NCI-H1105 (cell line): ENCODE results near the gene NEU4.
"Not testable (repeated sequence)": the region's sequence is repeated elsewhere in the genome, so short reads cannot be mapped to it uniquely, and the experiment has no call there.

ENCODE experiments used
- DNase-seq: peaks from one replicate; lab custom pipeline; 2025; lab: John Stamatoyannopoulos, UW

The NEU4 gene

DNA sequence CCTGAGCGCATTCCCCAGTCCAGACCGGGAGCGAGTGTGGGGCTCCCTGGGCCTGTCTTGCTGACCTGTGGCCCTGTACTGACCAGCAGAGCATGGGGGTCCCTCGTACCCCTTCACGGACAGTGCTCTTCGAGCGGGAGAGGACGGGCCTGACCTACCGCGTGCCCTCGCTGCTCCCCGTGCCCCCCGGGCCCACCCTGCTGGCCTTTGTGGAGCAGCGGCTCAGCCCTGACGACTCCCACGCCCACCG is 5.3 kb downstream of the NEU4 start:
- no peak for DNase-seq

DNA sequence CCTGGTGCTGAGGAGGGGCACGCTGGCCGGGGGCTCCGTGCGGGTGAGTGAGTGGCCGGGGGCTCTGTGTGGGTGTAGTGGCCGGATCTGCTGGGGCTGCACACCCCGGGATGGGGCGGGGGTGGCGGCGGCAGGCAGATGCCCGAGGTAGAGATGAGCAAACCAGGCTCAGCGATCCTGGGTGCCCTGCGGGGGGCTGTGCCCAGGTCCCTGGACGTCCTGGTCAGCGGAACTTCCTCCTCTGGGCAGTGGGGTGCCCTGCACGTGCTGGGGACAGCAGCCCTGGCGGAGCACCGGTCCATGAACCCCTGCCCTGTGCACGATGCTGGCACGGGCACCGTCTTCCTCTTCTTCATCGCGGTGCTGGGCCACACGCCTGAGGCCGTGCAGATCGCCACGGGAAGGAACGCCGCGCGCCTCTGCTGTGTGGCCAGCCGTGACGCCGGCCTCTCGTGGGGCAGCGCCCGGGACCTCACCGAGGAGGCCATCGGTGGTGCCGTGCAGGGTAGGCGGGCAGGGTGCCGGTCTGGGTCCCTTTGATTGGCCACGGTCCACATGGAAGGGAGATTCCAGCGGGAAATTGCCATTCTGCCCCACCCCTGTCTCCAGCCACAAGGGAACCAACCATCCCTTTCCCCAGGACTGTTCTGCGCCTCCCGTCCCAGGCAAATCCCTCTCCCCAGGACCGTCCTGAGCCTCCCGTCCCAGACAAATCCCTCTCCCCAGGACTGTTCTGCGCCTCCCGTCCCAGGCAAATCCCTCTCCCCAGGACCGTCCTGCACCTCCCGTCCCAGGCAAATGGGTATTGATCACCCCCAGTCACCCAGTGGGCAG is 5.9 kb downstream of the NEU4 start:
- no peak for DNase-seq

DNA sequence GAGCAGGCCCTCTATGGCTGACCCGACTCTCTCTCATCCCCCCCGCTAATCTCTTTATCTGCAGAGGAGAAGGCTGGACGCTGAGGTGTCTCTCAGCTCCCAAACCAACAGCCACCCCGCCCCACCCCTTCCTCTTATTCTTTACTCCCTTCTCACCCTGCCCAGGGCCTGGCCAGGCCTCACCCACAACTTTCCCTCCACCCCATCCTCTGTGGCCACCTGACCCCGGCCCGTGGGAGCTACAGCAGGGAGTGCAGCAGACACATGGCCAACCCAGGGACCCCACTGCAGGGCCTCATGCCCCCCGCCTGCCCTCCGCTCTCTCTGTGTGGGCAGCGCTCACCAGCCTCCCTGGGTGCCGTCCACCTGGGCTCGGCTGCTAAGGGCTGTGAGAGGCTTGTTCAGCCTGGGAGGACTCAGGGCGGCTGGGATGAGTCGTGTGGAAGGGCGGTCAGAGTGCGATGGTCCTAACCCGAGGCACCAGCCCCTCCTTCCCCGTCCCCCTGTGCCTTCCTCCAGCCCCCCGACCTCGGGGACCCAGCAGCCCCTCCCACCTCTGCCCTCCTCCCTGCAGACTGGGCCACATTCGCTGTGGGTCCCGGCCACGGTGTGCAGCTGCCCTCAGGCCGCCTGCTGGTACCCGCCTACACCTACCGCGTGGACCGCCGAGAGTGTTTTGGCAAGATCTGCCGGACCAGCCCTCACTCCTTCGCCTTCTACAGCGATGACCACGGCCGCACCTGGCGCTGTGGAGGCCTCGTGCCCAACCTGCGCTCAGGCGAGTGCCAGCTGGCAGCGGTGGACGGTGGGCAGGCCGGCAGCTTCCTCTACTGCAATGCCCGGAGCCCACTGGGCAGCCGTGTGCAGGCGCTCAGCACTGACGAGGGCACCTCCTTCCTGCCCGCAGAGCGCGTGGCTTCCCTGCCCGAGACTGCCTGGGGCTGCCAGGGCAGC is 6.8 kb downstream of the NEU4 start:
- DNase-seq: no peak

DNA sequence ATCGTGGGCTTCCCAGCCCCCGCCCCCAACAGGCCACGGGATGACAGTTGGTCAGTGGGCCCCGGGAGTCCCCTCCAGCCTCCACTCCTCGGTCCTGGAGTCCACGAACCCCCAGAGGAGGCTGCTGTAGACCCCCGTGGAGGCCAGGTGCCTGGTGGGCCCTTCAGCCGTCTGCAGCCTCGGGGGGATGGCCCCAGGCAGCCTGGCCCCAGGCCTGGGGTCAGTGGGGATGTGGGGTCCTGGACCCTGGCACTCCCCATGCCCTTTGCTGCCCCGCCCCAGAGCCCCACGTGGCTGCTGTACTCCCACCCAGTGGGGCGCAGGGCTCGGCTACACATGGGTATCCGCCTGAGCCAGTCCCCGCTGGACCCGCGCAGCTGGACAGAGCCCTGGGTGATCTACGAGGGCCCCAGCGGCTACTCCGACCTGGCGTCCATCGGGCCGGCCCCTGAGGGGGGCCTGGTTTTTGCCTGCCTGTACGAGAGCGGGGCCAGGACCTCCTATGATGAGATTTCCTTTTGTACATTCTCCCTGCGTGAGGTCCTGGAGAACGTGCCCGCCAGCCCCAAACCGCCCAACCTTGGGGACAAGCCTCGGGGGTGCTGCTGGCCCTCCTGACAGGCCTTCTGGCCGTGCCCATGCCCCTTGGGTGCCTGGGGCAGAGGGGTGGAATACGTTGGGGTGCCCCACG is 7.6 kb downstream of the NEU4 start:
- DNase-seq: no peak

DNA sequence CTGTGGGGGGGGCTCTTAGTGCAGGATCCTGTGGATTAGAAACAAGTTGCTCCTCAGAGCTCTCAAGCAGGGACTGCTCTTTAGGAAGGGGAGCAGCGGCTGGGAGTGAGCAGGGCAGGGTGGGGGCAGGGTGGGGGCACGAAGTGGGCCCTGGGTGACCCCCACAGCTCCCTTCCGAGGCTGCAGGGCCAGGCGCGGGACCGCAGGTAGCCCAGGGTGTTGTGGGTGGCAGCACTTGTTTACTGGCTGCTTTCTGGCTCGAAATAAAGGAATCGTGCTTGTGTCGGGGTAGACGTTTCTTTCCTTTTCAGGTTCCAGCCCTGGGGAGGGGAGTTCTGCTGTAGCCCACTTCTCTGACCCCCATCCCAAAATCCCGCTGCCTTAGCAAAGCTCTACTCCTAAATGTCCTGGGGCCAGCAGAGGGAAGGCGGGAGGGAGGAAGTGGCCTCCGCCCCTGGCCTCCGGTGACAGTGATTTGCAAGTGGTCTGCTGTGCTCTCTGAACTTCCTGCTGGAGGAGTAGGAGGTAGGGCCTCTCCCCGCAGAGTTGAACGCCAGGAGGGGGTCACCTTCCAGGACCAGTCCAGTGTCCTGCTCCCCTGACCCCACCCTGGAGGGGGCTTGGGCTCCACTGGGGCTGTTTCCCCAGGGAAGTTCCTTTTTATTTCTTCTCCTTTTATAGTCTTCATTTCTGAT is 8.3 kb downstream of the NEU4 start:
- no peak for DNase-seq

DNA sequence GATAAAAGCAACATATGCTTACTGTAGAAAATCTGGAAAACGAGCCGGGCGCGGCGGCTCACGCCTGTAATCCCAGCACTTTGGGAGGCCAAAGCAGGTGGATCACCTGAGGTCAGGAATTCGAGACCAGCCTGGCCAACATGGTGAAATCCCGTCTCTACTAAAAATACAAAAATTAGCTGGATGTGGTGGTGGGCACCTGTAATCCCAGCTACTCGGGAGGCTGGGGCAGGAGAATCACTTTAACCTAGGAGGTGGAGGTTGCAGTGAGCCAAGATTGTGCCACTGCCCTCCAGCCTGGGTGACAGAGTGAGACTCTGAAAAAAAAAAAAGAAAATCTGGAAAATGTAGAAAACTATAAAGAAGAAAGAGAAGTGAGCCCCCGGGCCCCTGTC is 8.8 kb downstream of the NEU4 start:
- DNase-seq: not testable (repeated sequence)

DNA sequence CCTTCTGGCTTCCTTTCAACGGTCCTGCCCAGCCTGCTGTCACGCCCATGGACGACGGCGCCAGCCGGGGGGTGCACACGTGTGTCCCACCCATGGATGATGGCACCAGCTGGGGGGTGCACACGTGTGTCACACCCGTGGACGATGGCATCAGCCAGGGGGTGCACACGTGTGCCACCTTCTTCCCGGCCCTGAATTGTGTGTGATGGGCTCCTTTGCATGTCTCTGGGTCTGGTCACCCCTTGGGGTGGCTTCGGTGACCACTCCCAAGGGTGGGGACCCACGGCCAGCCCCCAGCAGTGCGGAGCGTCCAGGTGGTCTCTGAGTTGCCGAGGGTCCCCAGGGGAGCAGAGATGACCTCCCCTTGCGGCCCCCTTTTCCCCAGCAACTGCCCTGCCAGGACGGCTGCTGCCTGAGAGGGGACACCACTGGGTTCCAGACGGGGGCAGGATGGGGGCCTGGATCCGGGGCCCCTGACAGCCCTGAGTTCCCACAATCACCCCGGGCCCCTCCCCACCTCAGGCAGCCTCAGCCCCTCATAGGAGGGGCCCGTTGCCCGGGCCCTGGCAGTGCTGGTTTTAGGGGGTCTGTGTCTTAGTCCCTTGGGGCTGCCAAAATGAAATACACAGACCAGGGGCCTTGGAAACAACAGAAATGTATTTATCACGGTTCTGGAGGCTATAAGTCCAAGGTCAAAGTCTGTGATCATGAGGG is 9.4 kb downstream of the NEU4 start:
- no peak for DNase-seq

DNA sequence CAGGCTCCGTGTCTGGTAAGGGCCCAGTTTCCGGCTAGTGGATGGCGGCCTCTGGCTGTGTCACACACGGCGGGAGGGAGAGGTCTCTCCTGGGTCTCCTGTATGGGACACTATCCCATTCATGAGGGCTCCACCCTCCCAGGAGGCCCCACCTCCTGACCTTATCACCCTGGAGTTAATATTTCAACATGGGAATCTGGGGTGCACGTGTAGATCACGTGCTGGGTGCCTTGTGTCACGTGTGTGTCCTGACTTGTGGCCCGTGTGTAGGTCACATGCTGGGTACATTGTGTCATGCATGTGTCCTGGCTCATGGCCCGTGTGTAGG is 9.9 kb downstream of the NEU4 start:
- DNase-seq: no peak

DNA sequence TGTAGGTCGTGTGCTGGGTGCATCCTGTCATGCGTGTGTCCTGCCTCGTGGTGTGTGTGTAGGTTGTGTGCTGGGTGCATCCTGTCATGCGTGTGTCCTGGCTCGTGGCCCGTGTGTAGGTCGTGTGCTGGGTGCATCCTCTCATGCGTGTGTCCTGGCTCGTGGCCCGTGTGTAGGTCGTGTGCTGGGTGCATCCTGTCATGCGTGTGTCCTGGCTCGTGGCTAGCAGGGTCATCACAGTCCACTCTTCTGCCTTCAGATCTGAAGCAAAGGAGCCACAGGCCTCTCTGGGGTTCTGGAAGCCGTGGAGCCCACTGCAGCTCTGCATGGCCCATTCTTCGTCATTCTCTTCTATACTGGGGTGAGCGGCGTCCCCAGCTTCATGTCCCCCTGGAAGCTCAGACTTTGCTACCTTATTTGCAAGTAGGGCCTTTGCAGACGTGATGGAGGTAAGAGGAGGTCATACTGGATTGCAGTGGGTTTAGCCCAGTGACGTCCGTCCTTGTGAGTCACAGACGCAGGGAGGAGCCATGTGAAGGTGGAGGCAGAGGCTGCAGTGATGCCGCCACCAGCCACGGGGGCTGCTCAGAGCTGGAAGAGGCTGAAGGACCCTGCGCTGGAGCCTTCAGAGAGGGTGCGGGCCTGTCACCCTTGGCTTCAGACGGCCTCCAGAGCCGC is 11.1 kb downstream of the NEU4 start:
- not testable (repeated sequence) for DNase-seq

DNA sequence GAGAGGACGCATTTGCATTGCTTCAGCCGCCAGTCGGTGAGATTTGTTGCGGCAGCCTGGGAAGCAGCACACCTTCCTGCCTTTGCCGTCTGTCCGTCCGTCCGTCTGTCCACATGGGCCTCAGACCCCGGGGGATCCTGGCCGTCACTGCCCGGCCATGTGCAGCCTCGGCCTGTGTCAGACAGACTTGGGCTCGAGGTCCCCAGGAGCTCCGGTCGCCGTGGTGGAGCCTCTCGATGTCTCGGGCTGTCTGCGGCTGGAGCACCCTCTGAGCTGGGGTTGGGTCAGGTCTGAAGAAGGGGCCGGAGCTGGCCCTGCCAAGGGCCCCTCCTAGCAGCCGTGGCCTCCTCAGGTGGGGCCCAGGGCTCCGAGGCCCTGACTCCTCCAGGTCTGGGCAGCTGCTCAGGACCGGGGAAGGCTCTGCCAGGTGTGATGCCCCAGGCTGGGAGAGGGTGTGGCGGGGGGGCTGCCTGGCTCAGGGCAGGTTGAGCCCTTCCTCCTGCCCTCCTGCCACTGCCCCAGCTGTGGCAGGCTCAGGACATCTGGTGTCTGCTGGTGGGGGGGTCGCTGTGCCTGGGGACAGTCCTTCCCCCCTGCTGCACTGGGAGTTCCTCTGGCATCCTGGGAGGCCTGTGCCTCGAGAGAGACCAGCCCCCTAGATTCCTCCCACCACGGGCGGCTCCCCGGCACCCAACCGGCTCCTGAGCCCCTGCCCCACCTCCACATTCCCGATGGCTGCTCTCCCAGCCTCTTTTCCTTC is 11.8 kb downstream of the NEU4 start:
- DNase-seq: no peak

DNA sequence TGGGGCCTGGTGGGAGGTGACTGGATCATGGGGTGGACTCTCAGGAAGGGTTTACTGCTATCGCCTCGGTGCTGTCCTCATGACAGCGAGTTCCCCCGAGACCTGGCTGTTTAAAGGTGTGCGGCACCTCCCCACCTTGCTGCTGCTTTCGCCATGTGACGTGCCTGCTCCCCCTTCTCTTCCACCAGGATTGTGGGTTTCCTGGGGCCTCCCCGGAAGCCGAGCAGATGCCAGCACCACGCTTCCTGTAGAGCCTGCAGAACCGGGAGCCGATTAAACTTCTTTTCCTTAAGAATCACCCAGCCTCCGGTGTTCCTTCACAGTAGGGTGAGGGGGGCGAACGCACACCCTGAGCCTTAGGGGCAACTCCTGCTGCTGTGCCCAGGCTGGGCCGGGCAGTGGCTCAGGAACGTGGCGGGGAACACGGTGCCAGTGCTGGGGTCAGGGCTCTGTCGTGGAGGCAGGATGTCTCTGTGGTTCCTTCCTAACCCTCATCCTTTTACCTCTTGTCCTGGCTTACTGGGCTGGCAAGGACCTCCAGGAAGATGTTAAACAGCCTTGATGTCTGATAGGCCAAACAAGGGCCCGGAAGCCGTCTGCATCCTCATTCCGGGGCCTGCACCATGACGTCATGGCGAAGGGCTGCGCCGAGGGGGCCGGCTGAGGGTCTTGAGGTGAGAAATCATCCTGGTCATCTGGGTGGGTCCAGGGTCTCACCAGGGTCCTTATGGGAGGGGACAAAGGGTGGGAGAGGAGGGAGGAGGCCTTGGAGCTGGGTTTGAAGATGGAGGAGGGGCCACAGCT is 12.7 kb downstream of the NEU4 start:
- DNase-seq: no peak

DNA sequence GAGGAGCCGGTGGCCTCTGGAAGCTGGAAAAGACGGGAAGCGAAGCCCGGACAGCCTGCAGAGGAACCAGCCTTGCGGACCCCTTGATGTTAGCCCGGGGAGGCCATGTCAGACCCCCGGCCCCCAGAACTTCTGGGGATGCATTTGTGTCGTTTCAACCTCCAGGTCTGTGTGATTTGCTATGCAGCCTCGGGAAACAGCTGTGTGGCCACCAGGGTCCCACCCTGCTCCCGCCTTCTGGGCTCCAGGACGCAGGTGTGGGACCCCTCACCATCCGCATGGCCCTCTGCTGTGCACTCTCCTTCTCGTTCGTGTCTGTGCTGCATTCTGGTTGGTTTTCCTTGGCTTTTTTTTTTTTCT is 13.3 kb downstream of the NEU4 start:
- DNase-seq: no peak

DNA sequence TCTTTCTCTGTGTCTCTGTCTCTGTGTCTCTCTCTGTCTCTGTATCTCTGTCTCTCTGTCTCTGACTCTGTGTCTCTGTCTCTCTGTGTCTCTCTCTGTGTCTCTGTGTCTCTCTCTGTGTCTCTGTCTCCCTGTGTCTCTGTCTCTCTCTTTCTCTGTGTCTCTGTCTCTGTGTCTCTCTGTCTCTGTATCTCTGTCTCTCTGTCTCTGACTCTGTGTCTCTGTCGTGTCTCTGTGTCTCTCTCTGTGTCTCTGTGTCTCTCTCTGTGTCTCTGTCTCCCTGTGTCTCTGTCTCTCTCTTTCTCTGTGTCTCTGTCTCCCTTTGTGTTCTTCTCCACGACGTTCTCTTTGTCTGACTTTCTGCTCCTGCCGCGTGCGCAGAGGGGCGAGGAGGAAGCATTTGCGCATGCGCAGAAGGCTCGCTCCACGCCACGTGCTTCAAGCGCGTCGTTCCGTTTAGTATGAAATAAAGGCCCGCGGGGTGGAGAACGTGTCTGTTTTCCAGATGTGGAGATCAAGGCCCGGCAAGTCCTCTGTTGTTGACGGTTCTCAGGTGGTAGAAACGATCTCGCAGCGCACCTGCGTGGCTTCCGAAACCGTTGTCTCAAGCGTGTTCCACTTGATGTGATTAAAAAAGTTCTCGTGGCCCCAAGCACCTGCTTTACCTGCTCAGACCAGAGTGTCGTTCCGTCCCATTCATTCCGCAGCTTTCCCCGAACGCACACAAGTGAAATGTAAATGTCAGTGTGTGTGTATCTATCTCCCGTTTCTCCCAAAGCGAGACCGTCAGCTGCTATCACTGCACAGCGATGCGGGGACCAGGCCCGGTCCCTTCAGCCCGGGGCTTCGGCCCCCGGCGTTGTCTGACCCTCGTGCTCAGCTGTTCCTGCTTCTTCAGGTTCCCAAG is 14.8 kb downstream of the NEU4 start:
- not testable (repeated sequence) for DNase-seq

DNA sequence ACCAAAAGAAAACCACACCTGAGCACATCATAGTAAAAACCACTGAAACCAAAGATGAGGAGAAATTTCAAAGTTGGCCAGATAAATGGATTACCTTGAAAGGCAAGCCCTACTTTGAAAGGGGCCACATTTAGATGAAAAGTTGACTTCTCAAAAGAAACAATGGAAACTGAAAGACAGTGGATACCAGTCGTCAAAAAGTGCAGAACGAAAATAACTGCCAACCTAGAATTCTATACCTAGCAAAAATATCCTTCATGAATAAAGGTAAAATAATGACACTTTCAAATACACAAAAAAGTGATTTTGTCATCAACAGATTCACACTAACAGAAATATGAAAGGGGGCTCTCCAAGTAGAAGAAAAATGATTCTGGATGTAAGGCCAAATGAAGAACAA is 18.4 kb downstream of the NEU4 start:
- no peak for DNase-seq

DNA sequence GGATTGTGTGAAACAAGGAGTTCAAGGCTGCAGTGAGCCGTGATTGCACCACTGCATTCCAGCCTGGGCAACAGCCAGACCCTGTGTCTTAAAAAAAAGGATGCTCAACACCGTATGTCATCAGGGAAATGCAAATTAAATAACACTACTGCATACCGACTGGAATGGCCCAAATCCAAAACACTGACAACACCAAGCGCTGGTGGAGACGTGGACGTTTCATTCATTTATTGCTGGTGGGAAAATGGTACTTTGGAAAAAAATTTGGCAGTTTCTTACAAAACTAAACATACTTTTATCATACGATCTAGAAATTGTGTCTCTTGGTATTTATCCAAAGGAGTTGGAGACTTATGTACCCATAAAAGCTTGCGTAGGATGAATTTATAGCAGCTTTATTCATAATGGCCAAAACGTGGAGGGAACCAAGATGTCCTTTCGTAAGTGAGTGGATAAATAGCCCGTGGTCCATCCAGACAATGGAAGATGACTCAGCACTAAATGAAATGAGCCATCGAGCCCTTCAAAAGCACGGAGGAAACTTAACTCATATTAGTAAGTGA is 24.2 kb downstream of the NEU4 start:
- DNase-seq: no peak

DNA sequence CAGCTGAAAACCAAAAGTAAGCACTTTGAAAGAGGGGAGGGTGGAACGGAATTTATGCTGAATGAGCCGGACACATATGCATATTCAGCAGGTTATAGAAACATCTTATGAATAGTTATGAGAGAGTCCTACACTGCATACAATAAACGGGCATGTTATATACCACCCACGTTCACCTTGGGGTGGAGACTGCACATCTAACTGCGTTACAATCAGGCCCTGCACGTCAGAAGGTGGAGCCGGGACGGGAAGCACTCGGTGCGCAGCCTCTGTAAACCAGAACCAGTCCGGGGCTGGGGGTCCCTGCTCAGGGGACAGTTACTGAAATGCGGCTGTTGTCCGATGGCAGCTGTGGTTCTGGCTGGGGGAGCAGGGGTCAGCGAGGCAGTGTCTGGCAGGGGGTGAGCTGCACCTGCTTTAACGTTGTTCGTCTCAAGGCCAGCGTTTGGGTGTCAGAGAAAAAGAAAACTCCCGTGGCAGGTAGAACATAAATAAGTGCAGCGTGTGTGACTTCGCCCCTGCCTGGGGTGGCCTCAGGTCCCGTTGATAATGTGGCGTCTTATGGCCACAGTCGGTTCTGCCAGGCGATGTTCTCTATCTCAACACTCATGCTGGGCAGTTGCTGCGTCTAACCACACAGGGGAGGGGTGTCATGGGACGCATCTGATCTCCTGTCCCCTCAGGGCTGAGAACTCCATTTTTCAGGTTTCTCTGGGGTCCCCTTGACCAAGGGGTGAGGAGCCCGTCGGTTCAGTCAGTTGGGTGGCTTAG is 24.9 kb downstream of the NEU4 start:
- not testable (repeated sequence) for DNase-seq

DNA sequence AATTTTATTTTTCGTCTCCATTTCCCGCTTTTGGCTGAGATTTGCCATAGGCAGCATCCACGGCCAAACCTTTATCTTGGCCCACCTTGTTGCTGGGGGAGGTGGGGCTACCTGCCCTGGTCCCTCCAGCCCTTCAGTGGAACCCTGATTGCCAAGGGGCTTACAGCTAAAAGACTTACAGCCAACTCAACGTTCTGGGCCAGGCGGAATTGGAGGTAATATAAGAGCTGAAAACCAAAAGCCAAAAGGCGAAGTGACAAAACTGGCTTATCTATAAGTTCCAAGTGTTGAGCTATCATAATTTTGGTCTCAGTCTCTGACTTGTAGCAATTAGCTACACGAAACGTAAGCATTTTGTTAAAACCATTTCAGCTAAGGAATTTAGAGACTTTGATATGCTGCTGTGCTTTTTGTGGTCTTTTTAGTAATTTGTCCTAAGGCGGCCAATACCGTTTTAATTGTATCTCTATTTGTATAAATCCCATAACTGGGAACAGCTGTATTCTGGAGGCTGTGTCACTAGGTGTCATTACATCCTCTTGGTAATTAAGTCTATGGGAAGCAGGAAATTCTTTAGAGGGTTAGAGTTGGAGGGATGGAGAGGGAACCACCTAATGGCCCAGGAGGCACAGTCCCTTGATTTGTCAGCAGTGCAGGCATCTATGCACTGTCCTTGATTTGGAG is 25.7 kb downstream of the NEU4 start:
- DNase-seq: no peak
